ENCODE measurements around the gene SETD2.
A peak's percentile ranks its signal among the peaks of the same experiment; 100 is the strongest.

Gene SETD2

DNA sequence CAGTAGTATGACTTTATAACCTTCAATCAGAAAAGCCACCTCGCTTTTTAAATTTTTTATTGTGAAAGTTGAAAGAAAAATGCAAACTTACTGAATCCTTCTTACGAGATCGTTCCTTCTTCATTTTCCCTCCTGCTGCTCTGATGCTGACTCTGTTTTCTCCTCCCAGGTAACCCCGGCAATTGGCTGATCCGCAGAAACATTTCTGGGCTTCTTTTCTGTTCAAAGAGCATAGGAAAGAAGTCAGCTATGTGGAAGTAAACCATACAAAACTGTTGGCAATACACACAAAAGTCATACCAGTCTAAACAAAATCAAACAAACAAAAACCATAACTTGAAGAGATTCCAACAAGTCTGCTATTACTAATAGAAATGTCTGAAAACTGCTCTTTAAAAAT lies 66.0 kb downstream of the SETD2 start:
- DNase-seq (ENCODE audit: low read depth) = no peak
- no peak overlapping the region for H3K4me3 ChIP-seq (ENCODE audit: low read depth, low read length)
- TF ChIP-seq, protein P1, sequence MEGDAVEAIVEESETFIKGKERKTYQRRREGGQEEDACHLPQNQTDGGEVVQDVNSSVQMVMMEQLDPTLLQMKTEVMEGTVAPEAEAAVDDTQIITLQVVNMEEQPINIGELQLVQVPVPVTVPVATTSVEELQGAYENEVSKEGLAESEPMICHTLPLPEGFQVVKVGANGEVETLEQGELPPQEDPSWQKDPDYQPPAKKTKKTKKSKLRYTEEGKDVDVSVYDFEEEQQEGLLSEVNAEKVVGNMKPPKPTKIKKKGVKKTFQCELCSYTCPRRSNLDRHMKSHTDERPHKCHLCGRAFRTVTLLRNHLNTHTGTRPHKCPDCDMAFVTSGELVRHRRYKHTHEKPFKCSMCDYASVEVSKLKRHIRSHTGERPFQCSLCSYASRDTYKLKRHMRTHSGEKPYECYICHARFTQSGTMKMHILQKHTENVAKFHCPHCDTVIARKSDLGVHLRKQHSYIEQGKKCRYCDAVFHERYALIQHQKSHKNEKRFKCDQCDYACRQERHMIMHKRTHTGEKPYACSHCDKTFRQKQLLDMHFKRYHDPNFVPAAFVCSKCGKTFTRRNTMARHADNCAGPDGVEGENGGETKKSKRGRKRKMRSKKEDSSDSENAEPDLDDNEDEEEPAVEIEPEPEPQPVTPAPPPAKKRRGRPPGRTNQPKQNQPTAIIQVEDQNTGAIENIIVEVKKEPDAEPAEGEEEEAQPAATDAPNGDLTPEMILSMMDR (IDR thresholded peaks at IDR 0.05; ENCODE audit: low read depth, low read length, missing control alignments) = no peak

DNA sequence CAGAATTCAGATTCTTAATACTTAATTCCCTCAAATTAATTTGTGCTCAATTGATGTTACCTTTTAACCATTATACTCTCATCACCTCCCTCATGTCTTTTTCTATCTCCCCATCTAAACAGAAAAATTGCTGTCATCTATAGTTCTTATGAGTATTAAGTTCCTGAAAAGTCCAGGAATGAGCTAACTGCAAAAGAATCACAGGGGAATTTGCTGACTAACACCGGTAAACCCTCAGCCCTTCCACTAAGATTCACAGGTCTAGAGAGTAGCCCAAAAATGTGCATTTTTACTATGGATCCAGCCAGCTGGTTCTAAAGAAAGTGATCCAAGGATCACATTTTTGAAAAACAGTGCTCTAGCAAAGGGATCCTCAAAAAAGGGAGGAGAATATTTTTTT lies 67.0 kb downstream of the SETD2 start:
- no peak overlapping the region for H3K4me3 ChIP-seq (ENCODE audit: low read depth, low read length)
- DNase-seq (ENCODE audit: low read depth) = no peak
- TF ChIP-seq, protein P1 (IDR thresholded peaks at IDR 0.05; ENCODE audit: low read depth, low read length, missing control alignments) = no peak

DNA sequence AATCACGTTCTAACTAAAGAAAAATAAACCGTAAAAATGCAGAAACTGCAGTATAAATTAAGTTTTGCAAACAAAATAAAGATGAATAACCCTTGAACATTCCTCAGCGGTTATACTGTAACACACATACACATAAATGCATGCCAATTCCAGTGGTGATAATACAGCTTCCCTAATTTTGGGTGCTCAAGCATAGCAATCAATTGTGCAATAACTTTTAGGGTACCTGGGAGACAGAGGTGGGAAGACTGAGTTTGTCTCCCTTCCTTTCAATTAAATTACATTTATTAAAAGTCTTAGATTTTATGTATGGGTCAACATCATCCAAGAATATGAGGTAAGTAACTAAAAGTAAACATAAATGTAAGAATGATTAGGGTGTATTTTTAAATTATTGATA lies 71.8 kb downstream of the SETD2 start:
- TF ChIP-seq, protein P1 (IDR thresholded peaks at IDR 0.05; ENCODE audit: low read depth, low read length, missing control alignments) = no peak
- H3K4me3 ChIP-seq (ENCODE audit: low read depth, low read length) = no peak overlapping the region
- DNase-seq (ENCODE audit: low read depth) = no peak

DNA sequence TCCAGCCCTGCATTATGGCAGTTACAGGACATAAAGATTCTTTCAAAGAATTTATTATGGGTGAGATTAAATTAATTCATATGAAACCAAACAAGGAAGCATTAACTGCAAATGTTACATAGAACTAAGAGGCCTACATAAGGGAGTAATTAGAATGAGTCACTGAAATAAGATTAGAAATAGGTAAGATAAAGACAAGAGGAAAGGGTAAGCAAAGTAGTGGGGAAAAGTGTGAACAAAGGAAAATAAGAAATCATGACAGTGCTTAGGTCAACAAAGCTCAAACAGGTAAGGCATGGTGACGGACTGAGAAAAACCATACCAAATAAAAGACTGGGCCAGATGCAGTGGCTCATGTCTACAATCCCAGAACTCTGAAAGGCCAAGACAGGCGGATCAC lies 74.3 kb downstream of the SETD2 start:
- no peak overlapping the region for H3K4me3 ChIP-seq (ENCODE audit: low read depth, low read length)
- TF ChIP-seq, protein P1 (IDR thresholded peaks at IDR 0.05; ENCODE audit: low read depth, low read length, missing control alignments) = no peak
- DNase-seq (ENCODE audit: low read depth) = no peak

DNA sequence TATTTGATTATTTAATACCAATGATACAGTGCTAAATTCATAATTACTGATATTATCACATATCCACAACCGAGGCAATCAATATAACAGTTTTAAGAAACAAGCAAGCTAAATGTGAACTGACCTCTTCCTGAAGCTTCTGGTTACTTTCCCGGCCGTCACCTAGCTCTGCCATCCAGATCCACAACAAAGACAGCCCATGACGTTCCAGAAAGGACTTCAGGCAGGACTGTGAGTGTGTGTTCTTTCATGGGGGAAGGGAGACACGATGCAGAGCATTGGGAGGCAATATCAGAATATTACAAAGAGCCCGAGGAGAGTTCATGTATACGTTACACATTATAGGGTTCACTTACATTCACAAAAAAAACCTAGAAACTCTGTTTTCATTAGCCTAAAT lies 77.8 kb downstream of the SETD2 start:
- TF ChIP-seq, protein P1 (IDR thresholded peaks at IDR 0.05; ENCODE audit: low read depth, low read length, missing control alignments) = no peak
- no peak for DNase-seq (ENCODE audit: low read depth)
- no peak overlapping the region for H3K4me3 ChIP-seq (ENCODE audit: low read depth, low read length)

DNA sequence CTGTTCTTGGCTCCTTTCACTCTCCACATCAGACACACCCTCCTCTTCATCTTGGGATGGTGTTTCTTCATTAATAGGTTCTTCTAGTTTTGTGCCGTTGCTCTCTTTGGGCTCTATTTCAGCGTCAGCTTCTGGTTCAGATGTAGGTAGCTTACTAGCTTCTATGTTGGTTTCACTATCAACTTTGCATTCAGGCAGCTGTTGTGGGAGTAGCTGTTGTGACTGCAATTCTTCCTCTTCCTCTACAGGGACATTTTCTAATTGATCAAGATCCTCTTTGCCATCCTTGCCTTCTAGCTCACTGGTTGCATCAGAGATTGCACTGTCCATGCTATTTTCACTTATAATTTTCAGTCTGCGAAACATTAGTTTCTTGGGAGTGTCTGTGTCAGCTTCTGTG lies 80.1 kb downstream of the SETD2 start:
- TF ChIP-seq, protein P1 (IDR thresholded peaks at IDR 0.05; ENCODE audit: low read depth, low read length, missing control alignments) = no peak
- H3K4me3 ChIP-seq (ENCODE audit: low read depth, low read length) = no peak overlapping the region
- DNase-seq (ENCODE audit: low read depth) = peak; percentile 34

DNA sequence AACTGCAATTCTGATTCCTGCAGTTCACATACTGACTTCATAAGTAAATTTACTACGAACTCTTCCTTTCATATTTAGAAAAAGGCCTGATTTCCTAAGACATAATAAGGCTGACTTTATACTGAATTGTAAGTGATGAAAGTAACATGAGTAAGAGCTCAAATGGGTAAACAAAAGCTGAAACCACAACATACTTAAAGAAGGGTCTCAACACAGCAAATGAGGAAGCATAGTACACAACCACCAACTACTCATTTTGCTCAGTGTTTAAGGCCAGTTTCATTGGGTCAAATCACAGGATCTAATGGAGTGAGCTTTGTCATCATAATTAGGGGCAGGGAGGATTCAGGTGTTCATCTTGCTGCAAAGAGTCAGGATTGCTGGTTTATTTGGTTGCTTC lies 81.4 kb downstream of the SETD2 start:
- no peak overlapping the region for H3K4me3 ChIP-seq (ENCODE audit: low read depth, low read length)
- TF ChIP-seq, protein P1 (IDR thresholded peaks at IDR 0.05; ENCODE audit: low read depth, low read length, missing control alignments) = no peak
- peak; percentile 30 for DNase-seq (ENCODE audit: low read depth)

Measured in GM12864 (cell line).